Activated CD4-positive, alpha-beta T cell treated with anti-CD3 and anti-CD28 coated beads, Interleukin-10, Interleukin-2, amounts not matched to agents 100 ng/mL and 50 ng/mL, durations not matched to agents 16 hours and 8 hours (primary cell): ENCODE data around the gene HDDC3.
"Not testable (repeated sequence)": the region's sequence is repeated elsewhere in the genome, so short reads cannot be mapped to it uniquely, and the experiment has no call there.

Source experiments
- DNase-seq: peaks from one replicate; pipeline ENCODE4 v3.0.0-alpha.2; 2020

The HDDC3 gene

GRCh38 chr15:90928106-90928505, 4.2 kb downstream of the HDDC3 start:
- DNase-seq: not testable (repeated sequence)

DNA sequence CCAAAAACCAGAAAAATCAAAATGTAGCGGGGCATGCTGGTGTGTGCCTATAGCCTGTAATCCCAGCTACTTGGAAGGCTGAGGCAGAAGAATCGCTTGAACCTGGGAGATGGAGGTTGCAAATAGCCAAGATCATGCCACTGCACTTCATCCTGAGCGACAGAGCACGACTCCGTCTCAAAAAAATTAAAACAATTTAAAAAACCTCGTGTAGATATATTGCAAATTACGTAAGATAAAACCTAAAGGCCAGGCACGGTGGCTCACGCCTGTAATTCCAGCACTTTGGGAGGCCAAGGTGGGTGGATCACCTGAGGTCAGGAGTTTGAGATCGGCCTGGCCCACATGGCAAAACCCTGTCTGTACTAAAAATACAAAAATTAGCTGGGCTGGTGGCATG, 5.6 kb downstream of the HDDC3 start:
- not testable (repeated sequence) for DNase-seq

GRCh38 chr15:90924375-90924774, 8.0 kb downstream of the HDDC3 start:
- peak; percentile 81 for DNase-seq

DNA sequence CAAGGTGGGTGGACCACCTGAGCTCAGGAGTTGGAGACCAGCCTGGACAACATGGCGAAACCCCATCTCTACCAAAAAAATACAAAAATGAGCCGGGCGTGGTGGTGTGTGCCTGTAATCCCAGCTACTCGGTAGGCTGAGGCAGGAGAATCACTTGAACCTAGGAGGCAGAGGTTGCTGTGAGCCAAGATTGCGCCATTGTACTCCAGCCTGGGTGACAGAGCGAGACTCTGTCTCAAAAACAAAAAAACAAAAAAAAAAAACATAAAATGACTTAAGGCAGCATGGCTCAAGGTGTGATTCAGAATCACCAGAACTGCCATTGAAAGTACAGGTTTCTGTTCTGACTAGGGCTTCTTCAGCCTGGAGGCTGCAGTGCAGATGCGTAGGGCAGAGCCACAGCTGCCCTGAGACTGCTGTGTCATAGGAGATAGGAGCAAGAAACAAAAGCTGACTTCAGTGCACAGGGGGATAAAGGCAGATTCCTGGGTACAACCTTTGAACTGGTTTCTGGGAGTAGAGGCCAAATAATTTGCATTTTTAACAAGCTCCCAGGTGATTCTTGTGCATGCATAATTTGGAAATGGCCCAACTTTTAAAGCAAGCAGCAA, 9.5 kb downstream of the HDDC3 start:
- peak; percentile 85 for DNase-seq

DNA sequence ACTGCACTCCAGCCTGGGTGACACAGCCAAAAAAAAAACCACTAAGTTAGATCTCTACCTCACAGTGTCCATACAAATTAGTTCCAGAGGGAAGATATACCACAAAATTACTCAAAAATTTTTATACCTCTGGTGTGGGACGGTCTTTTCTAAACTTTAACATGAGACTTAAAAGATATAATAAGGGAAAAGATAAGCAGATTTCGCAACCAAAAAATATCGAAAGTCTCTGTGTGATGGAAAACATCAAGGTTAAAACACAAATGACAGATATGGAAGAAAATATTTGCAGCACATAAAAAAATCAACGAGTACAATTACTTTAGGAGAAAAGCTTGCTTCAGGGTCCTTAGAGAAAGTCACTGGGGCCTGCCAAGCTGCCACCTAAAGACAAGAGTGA, 10.5 kb downstream of the HDDC3 start:
- no peak for DNase-seq

- no peak for DNase-seq
Measured at GRCh38 chr15:90918835-90919234, 13.5 kb downstream of the HDDC3 start.

DNA sequence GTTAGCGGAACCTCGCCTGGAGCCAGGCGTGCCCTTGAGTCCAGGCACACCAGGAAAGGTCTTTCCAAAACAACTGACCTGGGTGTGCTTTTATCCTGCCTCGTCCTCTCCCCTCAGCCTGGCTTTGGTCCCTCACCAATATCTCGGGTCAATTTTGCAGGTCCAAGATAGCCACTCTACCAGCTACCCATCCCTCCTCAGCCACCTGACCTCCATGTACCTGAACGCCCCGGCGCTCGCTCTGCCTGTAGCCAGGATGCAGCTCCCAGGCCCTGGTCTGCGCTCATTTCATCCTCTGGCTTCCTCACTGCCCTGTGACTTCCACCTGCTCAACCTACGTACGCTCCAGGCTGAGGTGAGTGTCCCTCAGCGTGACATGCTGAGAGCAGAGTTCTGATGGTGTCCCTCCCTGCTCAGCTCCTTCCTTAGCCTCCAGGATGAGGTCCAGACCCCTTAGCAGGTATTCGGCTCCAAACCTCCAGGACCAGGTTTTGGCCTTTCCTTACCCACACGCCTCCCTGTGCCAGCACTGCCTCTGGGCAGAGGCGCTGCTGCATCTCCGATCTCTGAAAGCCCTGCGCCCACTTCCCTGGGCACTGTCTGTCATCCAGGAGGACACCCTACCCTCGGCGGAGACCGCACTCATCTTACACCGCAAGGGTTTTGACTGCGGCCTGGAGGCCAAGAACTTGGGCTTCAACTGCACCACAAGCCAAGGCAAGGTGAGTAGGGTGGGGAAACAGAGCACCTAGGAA, 14.1 kb downstream of the HDDC3 start:
- DNase-seq: no peak

- no peak for DNase-seq
Measured at GRCh38 chr15:90917569-90917968, 14.8 kb downstream of the HDDC3 start.

DNA sequence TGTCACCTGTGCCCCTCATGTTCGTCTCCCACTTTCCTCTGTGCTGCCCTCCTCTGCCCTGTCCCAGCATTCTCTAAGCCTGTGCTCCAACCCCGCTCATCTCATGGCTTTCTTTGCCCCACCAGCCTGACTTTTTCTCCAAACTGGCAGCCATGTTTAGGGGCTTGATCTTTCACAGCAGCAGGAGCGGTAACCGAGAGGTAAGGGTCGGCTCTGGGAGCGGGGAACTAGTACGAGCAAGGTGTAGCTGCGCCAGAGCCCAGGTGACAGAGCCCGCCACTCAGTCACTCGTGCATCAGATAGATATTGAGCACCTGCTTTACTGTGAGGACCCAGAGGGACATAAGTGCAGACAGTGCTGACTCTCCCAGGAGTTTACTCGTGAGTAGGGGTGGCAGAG, 15.9 kb downstream of the HDDC3 start:
- DNase-seq: no peak

GRCh38 chr15:90915808-90916440, 16.4 kb downstream of the HDDC3 start:
- DNase-seq: no peak

GRCh38 chr15:90915216-90915807, 17.0 kb downstream of the HDDC3 start:
- DNase-seq: no peak

DNA sequence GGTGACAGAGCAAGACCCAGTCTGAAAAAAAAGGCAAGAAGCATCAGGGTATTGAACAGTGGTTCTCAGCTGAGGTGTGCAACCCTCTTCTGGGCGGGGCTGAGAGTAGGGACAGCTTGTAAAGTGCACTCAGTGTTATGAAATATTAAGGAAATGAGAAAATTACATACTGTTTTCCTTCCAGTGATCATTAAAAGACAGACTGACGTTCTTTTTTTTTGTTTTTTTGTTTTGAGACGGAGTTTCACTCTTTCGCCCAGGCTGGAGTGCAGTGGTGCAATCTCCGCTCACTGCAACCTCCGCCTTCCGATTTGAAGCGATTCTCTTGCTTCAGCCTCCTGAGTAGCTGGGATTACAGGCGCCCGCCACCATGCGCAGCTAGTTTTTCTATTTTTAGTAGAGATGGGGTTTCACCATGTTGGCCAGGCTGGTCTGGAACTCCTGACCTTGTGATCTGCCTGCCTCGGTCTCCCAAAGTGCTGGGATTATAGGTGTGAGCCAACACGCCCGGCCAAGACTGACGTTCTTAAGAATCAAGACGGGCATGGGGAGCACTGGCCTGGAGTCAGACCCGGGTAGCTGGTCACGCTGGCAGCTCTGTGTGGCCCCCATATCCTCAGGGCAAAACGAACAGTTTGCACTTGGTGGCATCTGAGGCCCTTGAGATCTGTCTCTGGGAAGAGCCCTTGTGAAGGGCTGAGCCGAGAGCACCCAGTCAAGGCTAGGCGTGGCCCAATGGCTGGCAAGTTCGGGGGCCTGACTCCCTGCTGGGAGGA, 17.9 kb downstream of the HDDC3 start:
- DNase-seq: no peak

- no peak for DNase-seq
Measured at GRCh38 chr15:90913398-90913944, 18.9 kb downstream of the HDDC3 start.

DNA sequence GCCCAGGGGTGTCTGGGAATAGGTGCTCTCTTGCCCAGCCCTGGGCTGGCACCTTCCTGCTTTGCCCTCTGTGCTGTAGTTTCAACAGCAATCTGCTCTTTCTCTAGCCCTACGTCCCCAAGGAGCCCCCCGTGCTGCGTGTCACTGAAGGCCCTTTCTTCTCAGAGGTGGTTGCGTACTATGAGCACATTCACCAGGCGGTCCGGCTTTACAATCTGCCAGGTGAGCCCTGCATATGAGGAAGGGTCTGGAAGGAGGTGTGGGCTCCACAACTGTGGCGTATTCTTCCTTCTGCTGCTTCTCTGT, 19.6 kb downstream of the HDDC3 start:
- no peak for DNase-seq

DNA sequence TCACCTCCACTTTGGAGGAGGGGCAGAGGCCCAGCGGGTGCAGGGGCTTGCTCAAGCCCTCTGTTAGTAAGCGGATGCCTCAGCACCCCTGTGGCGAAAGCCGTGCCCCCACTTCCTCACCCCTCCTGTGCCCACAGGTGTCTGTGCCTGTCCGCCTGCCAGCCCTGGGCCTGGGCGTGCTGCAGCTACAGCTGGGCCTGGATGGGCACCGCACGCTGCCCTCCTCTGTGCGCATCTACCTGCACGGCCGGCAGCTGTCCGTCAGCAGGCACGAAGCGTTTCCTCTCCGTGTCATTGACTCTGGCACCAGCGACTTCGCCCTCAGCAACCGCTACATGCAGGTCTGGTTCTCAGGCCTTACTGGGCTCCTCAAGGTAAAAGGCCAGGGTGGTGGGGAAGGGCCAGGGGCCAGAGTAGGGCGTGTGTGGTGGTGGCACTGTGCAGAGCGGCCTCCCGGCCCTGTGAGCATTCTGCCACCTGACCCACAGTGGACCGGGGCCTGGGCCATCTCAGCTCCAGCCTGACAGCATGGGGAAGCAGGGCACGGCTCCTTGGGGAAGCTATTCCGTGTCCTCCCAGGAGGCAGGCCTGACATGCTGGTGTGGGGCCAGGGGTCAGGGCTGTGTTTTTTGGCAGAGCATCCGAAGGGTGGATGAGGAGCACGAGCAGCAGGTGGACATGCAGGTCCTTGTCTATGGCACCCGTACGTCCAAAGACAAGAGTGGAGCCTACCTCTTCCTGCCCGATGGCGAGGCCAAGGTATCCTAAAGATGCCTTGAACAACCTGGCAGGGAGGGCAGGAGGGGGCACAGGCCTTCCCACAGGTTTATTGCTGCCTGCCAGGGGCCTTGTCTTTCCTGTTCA, 20.2 kb downstream of the HDDC3 start:
- no peak for DNase-seq

- no peak for DNase-seq
Measured at GRCh38 chr15:90911302-90911623, 21.1 kb downstream of the HDDC3 start.

GRCh38 chr15:90910441-90911301, 21.7 kb downstream of the HDDC3 start:
- no peak for DNase-seq

- DNase-seq: no peak
Measured at GRCh38 chr15:90909976-90910375, 22.4 kb downstream of the HDDC3 start.

GRCh38 chr15:90909449-90909848, 22.9 kb downstream of the HDDC3 start:
- not testable (repeated sequence) for DNase-seq

- no peak for DNase-seq
Measured at GRCh38 chr15:90907838-90908507, 24.4 kb downstream of the HDDC3 start.
